HG03039 (cell line): ENCODE data around the gene GALE.
"Not testable (repeated sequence)": the region's sequence is repeated elsewhere in the genome, so short reads cannot be mapped to it uniquely, and the experiment has no call there.

Source experiments
- ATAC-seq: cut with Tn5 transposase; IDR thresholded peaks from one replicate; pipeline ENCODE4 v1.9.1; 2021; ENCODE audit warnings: mild to moderate bottlenecking, moderate library complexity; ENCODE audit not compliant: unreplicated experiment

GALE gene

GRCh38 chr1:23793018-23793781, 7.4 kb downstream of the GALE start:
- ATAC-seq = no peak

- ATAC-seq = no peak
Measured at GRCh38 chr1:23792151-23792945, 8.2 kb downstream of the GALE start.

GRCh38 chr1:23791516-23792047, 9.0 kb downstream of the GALE start:
- no peak for ATAC-seq

GRCh38 chr1:23790696-23791515, 9.6 kb downstream of the GALE start, which contains the start of gene LYPLA2:
Gene LYPLA2 (plus strand): TSS chr1:23791145. CDS start chr1:23792683, 1,538 bp downstream.
- ATAC-seq = peak; percentile 71

- no peak for ATAC-seq
Measured at GRCh38 chr1:23788695-23789094, 11.9 kb downstream of the GALE start.

GRCh38 chr1:23787701-23788100, 12.9 kb downstream of the GALE start:
- no peak for ATAC-seq

GRCh38 chr1:23784846-23785245, 15.7 kb downstream of the GALE start:
- ATAC-seq = no peak

GRCh38 chr1:23783141-23783540, 17.4 kb downstream of the GALE start:
- ATAC-seq = not testable (repeated sequence)

GRCh38 chr1:23779826-23780371, 20.7 kb downstream of the GALE start:
- no peak for ATAC-seq

- ATAC-seq = peak; percentile 70
Measured at GRCh38 chr1:23777979-23778814, 22.4 kb downstream of the GALE start, which contains the start of gene PITHD1. Gene PITHD1 (plus strand): TSS chr1:23778418. CDS start chr1:23778516, 98 bp downstream.

GRCh38 chr1:23776217-23776616, 24.3 kb downstream of the GALE start:
- no peak for ATAC-seq

GRCh38 chr1:23774174-23774880, 26.2 kb downstream of the GALE start:
- ATAC-seq = no peak

GRCh38 chr1:23772854-23773242, 27.7 kb downstream of the GALE start:
- ATAC-seq = no peak

GRCh38 chr1:23772049-23772853, 28.3 kb downstream of the GALE start:
- no peak for ATAC-seq

- no peak for ATAC-seq
Measured at GRCh38 chr1:23768733-23769132, 31.8 kb downstream of the GALE start.

GRCh38 chr1:23763041-23763577, 37.4 kb downstream of the GALE start:
- ATAC-seq = no peak

- ATAC-seq = no peak
Measured at GRCh38 chr1:23759277-23759676, 41.3 kb downstream of the GALE start.

GRCh38 chr1:23757812-23758211, 42.7 kb downstream of the GALE start:
- ATAC-seq = no peak
